A549 (cell line): ENCODE measurements around the gene KCNE4. TPM values are rescaled to one million over a fixed set of nuclear protein-coding genes. Genes with fewer than 3 reads are reported as not detected.

Experiments
- ATAC-seq, 2 experiments: fragments of 200-7000 bp in 1 of 2; fragments of >200 bp in 1 of 2; cut with Nextera tagmentation in 1 of 2; cut with Tn5 transposase in 1 of 2; 3 replicates each; pipeline versions ENCODE4 v1.8.0 to v1.9.1; 2018 to 2020; ENCODE audit warnings: mild to moderate bottlenecking in 1 of 2, moderate library complexity in 1 of 2
- CTCF ChIA-PET: fragments of 300-600 bp; sonication (Branson Sonifier 250); formaldehyde crosslinking; extraction: SDS; loops from one replicate; lab custom pipeline; 2021; ENCODE audit warnings: antibody characterized with exemption, inconsistent platforms; lab: Yijun Ruan, JAX
- POLR2A ChIA-PET: fragments of 350-600 bp; formaldehyde crosslinking; extraction: SDS; loops from one replicate; lab custom pipeline; 2021; ENCODE audit warnings: antibody characterized with exemption, inconsistent platforms; lab: Yijun Ruan, JAX
- DNase-seq, 2 experiments: peaks; one replicate each; pipeline versions ENCODE4 v3.0.0 to v3.0.0-alpha.2; 2011 to 2016; ENCODE audit warnings: low read depth in 1 of 2, low spot score in 1 of 2
- FAIRE-seq: peaks from 2 replicates; lab custom pipeline; 2011; peaks lifted over from hg19 to GRCh38; lab: Jason Lieb, UNC
- H3K27ac ChIP-seq, 2 experiments: fragments of >200 bp; sonication (Bioruptor Twin); formaldehyde crosslinking; 3 replicates each; pipeline ENCODE4 v1.5.1; 2016 to 2017
- H3K4me1 ChIP-seq: fragments of >200 bp; sonication (Bioruptor Twin); formaldehyde crosslinking; 3 replicates; pipeline ENCODE4 v1.6.1; 2016
- H3K4me2 ChIP-seq: fragments of >200 bp; sonication (Bioruptor Twin); formaldehyde crosslinking; 3 replicates; pipeline ENCODE4 v1.6.1; 2016
- H3K4me3 ChIP-seq: fragments of >200 bp; sonication (Bioruptor Twin); formaldehyde crosslinking; 3 replicates; pipeline ENCODE4 v1.5.1; 2016
- H3K9me3 ChIP-seq: fragments of >200 bp; sonication (Bioruptor Twin); formaldehyde crosslinking; 3 replicates; pipeline ENCODE4 v1.6.1; 2016
- CBX8 ChIP-seq: fragments of 200-600 bp; sonication (generic); IDR thresholded peaks from 2 replicates; pipeline ENCODE4 v1.6.1; 2016
- CEBPB ChIP-seq, 2 experiments: fragments of >200 bp in 1 of 2; sonication (Bioruptor Twin) in 1 of 2; formaldehyde crosslinking in 1 of 2; IDR thresholded peaks; 2 replicates each; pipeline ENCODE4 v1.6.1; 2012 to 2016
- CHD4 ChIP-seq: fragments of 200-600 bp; sonication (generic); IDR thresholded peaks from 2 replicates; pipeline ENCODE4 v1.6.1; 2016; ENCODE audit warnings: antibody characterized with exemption, mild to moderate bottlenecking, borderline replicate concordance
- EHF ChIP-seq: fragments of 250-450 bp; sonication (Bioruptor Pico); IDR thresholded peaks from 2 replicates; pipeline ENCODE4 v1.5.0; 2020; ENCODE audit warnings: mild to moderate bottlenecking
- EHMT2 ChIP-seq: fragments of 200-600 bp; sonication (generic); IDR thresholded peaks from 2 replicates; pipeline ENCODE4 v1.6.1; 2016; ENCODE audit warnings: antibody characterized with exemption, low read depth, mild to moderate bottlenecking, moderate library complexity
- EP300 ChIP-seq, 2 experiments: fragments of >200 bp; sonication (Bioruptor Twin); formaldehyde crosslinking; IDR thresholded peaks; 2 replicates in 1 of 2; 3 replicates in 1 of 2; pipeline ENCODE4 v1.6.1; 2016 to 2017
- FOSB ChIP-seq: fragments of 250-450 bp; sonication (Bioruptor Pico); IDR thresholded peaks from 2 replicates; pipeline ENCODE4 v1.5.0; 2020; ENCODE audit warnings: mild to moderate bottlenecking, moderate library complexity
- FOXS1 ChIP-seq: fragments of 250-450 bp; sonication (Bioruptor Pico); IDR thresholded peaks from 2 replicates; pipeline ENCODE4 v1.5.0; 2020; ENCODE audit warnings: mild to moderate bottlenecking, moderate library complexity
- HEYL ChIP-seq: fragments of 250-450 bp; sonication (Bioruptor Pico); IDR thresholded peaks from 2 replicates; pipeline ENCODE4 v1.8.0; 2021; ENCODE audit warnings: mild to moderate bottlenecking, moderate library complexity
- HOXB13 ChIP-seq: fragments of 250-450 bp; sonication (Bioruptor Pico); IDR thresholded peaks from 2 replicates; pipeline ENCODE4 v1.5.0; 2020; ENCODE audit warnings: low read depth, mild to moderate bottlenecking, moderate library complexity
- HOXB5 ChIP-seq: fragments of 250-450 bp; sonication (Bioruptor Pico); IDR thresholded peaks from 2 replicates; pipeline ENCODE4 v1.5.0; 2020; ENCODE audit warnings: mild to moderate bottlenecking, moderate library complexity
- NFE2L2 ChIP-seq: fragments of 150-350 bp; conservative IDR thresholded peaks from 2 replicates; pipeline ENCODE4 v1.6.1; 2014; ENCODE audit warnings: low read length
- NR3C1 ChIP-seq: fragments of >200 bp; sonication (Bioruptor Twin); formaldehyde crosslinking; IDR thresholded peaks from 3 replicates; pipeline ENCODE4 v1.6.1; 2017
- RCOR1 ChIP-seq: fragments of 150-350 bp; IDR thresholded peaks from 2 replicates; pipeline ENCODE4 v1.6.1; 2014; ENCODE audit warnings: antibody characterized with exemption, low read length, low read depth
- TFCP2L1 ChIP-seq: fragments of 250-450 bp; sonication (Bioruptor Pico); IDR thresholded peaks from 2 replicates; pipeline ENCODE4 v1.5.0; 2021; ENCODE audit warnings: mild to moderate bottlenecking
- TP53 ChIP-seq: fragments of 250-450 bp; sonication (Bioruptor Pico); IDR thresholded peaks from 2 replicates; pipeline ENCODE4 v1.5.0; 2021; ENCODE audit warnings: mild to moderate bottlenecking, moderate library complexity
- ZC3H11A ChIP-seq: fragments of 450-650 bp; IDR thresholded peaks from 2 replicates; pipeline ENCODE4 v1.6.1; 2014; ENCODE audit warnings: antibody characterized with exemption, mild to moderate bottlenecking
- ZFP36 ChIP-seq: fragments of 450-650 bp; IDR thresholded peaks from 2 replicates; pipeline ENCODE4 v1.6.1; 2014; ENCODE audit warnings: borderline replicate concordance; ENCODE audit not compliant: partially characterized antibody
- ZNF302 ChIP-seq: fragments of 250-450 bp; sonication (Bioruptor Pico); IDR thresholded peaks from 2 replicates; pipeline ENCODE4 v1.9.0; 2021; ENCODE audit warnings: inconsistent platforms, mild to moderate bottlenecking, moderate library complexity
- WGBS: methylation state at CpG from one replicate; pipeline ENCODE4 v1.1.6; 2017; ENCODE audit errors: missing lambda C conversion rate; 5-methylcytosine and 5-hydroxymethylcytosine counted together
- polyA plus RNA-seq, 4 experiments: library from polyadenylated mRNA; depleted of rRNA in 3 of 4; stranded (reverse); fragments of >200 nt; fragmentation: RNase III in 1 of 4; extraction: RNeasy Plus Mini Kit Qiagen cat#74134 plus additional on column Dnase treatment in 1 of 4; gene quantifications; 2 replicates in 3 of 4; 3 replicates in 1 of 4; pipeline ENCODE4 v1.2.3, GENCODE V29; 2011 to 2017
- TF ChIP-seq, protein P1 (sequence below): IDR thresholded peaks from 2 replicates; pipeline ENCODE4 v1.6.1; 2012; ENCODE audit warnings: low read depth, borderline replicate concordance

The KCNE4 gene
- polyA plus RNA-seq, 2 of the 4 experiments (the other 2 are of a cell fraction): 1.4 to 3.6 TPM

DNA sequence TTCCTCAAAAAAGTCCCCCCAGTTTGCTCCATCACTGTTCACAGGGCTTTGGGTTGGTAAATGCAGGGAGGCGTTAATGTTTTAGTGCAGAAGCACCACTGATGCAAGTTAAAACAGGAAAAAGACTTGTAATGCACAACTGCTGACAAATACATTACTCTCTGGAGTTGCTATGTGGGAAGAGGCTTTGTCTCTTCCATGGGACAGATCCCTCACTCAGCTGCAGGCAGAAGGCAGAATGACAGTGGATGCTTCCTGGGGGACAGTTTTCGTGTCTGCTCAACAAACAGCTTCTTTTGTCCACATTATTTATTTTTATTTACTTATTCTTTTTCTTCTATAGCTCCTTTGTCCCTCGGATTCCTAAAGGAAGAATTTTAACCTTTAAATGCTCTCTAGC is 22.7 kb upstream of the KCNE4 start:
- Histone ChIP-seq H3K4me2 (no peak overlapping the region), H3K27ac (peak overlapping the region in 1 of 2 experiments; percentile 41; a peak in 2 of 6 replicates), H3K9me3 (peaks cover 22% of the 10 kb centered on the region), H3K4me3 (no peak overlapping the region), H3K4me1 (peaks cover 28% of the 10 kb centered on the region)
- POLR2A ChIA-PET: no interaction called here
- TF ChIP-seq TP53 (CRISPR knock-in tag): no peak
- no peak for TF ChIP-seq EHF (CRISPR knock-in tag)
- ATAC-seq (no peak), DNase-seq (no peak), FAIRE-seq (no peak)
- CTCF ChIA-PET: interaction anchor here (0.5 to 1.3 kb wide), 3 partner anchors 25 to 60 kb away, joined by 3 read pairs; no protein-coding TSS in a partner anchor
- whole genome bisulfite sequencing: 55% methylated on average over 3 of the region's 3 CpGs

DNA sequence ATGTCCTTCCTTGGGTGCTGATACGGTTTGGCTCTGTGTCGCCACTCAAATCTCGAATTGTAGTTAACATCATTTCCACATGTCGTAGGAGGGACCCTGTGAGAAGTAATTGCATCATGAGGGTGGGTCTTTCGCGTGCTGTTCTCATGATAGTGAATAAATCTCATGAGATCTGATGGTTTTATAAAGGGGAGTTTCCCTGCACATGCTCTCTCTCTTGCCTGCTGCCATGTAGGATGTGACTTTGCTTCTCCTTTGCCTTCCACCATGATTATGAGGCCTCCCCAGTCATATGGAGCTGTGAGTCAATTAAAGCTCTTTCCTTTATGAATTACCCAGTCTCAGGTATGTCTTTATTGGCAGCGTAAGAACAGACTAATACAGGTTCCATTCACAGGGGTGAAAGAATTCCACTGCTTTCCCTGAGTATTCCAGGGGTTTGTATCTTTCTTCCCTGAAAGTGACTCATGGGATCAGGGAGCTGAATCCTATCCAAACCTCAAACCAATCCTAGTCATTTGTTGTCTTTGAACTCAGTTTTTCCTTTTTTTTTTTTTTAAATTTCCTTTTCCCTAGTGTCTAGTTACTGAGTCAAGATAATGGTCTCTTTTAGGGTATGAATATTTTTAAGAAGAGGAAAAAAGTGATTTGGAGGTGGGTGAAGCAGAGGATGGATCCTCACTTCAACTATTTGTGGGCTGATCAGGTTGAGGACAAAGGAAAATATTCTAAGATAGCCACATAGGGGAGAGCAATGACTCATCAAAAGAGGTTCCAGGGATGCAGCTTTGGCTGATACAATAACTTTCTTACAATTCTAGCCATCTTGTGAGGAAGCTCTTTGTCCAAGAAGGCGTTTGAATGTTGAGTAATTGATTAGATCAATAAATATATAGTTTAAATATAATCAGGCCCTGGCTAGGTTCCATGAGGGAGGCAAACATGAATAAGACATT is 19.5 kb upstream of the KCNE4 start:
- ATAC-seq (no peak), FAIRE-seq (no peak), DNase-seq (no peak)
- Histone ChIP-seq H3K27ac (peak overlapping the region in 1 of 2 experiments; percentile 52; a peak in 1 of 6 replicates), H3K4me2 (no peak overlapping the region), H3K9me3 (peaks cover 22% of the 10 kb centered on the region), H3K4me3 (no peak overlapping the region), H3K4me1 (peaks cover 8% of the 10 kb centered on the region)
- WGBS: 67% methylated on average over 8 of the region's 8 CpGs
- ChIA-PET POLR2A (no interaction called here), CTCF (interaction anchor here (1.6 kb wide), 1 partner anchor 60 kb away, joined by 6 read pairs; no protein-coding TSS in a partner anchor)
- TF ChIP-seq ZFP36 (peak; percentile 61), NFE2L2 (0 out of 2 replicates have a peak, but pooled peaks have one; percentile 29), FOSB (CRISPR knock-in tag) (no peak)

DNA sequence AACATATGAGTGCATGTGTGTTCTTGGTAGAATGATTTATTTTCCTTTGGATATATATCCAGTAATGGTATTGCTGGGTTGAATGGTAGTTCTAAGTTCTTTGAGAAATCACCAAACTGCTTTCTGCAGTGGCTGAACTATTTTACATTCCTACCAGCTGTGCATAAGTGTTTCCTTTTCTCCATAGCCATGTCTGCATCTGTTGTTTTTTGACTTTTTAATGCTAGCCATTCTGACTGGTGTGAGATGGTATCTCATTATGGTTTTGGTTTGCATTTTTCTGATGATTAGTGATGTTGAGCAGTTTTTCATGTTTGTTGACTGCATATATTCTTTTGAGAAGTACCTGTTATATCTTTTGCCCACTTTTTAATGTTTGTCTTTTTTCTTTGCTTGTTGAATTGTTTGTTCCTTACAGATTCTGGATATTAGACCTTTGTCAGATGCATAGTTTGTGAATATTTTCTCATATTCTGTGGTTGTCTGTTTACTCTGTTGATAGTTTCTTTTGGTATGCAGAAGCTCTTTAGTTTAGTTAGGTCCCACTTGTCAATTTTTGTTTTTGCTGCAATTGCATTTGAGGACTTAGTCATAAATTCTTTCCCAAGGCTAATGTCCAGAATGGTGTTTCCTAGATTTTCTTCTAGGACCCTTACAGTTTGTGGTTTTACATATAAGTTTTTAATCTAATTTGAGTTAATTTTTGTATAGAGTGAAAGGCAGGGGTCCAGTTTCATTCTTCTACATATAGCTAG is 17.6 kb upstream of the KCNE4 start:
- H3K9me3 ChIP-seq: peaks cover 22% of the 10 kb centered on the region
- TF ChIP-seq ZNF302: no peak
- no peak for TF ChIP-seq HOXB13 (CRISPR knock-in tag)
- TF ChIP-seq CHD4: no peak
- TF ChIP-seq EP300 (IDR thresholded peaks at IDR 0.05): no peak
- no peak for TF ChIP-seq TP53 (CRISPR knock-in tag)
- no peak for TF ChIP-seq EHMT2
- no peak for TF ChIP-seq RCOR1
- TF ChIP-seq CEBPB (IDR thresholded peaks at IDR 0.05): no peak
- TF ChIP-seq CBX8: no peak
- TF ChIP-seq HEYL (CRISPR knock-in tag): no peak
- TF ChIP-seq, protein P1, sequence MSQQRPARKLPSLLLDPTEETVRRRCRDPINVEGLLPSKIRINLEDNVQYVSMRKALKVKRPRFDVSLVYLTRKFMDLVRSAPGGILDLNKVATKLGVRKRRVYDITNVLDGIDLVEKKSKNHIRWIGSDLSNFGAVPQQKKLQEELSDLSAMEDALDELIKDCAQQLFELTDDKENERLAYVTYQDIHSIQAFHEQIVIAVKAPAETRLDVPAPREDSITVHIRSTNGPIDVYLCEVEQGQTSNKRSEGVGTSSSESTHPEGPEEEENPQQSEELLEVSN: no peak
- TF ChIP-seq HOXB5: no peak
- no peak for TF ChIP-seq NR3C1
- no peak for TF ChIP-seq FOXS1 (CRISPR knock-in tag)
- no peak for TF ChIP-seq ZC3H11A
- TF ChIP-seq TFCP2L1: no peak
- ChIA-PET POLR2A (no interaction called here), CTCF (interaction anchor here (1.4 to 1.6 kb wide), 2 partner anchors 62 to 67 kb away, joined by 4 to 6 read pairs; no protein-coding TSS in a partner anchor)
- H3K4me2 ChIP-seq: no peak overlapping the region
- H3K4me1 ChIP-seq: no peaks in the 10 kb centered on the region
- no peak for ATAC-seq
- FAIRE-seq: no peak
- H3K27ac ChIP-seq: no peak overlapping the region
- DNase-seq: no peak
- no peak overlapping the region for H3K4me3 ChIP-seq
